Measurements from ENCODE around the gene METAP1D.

DNA sequence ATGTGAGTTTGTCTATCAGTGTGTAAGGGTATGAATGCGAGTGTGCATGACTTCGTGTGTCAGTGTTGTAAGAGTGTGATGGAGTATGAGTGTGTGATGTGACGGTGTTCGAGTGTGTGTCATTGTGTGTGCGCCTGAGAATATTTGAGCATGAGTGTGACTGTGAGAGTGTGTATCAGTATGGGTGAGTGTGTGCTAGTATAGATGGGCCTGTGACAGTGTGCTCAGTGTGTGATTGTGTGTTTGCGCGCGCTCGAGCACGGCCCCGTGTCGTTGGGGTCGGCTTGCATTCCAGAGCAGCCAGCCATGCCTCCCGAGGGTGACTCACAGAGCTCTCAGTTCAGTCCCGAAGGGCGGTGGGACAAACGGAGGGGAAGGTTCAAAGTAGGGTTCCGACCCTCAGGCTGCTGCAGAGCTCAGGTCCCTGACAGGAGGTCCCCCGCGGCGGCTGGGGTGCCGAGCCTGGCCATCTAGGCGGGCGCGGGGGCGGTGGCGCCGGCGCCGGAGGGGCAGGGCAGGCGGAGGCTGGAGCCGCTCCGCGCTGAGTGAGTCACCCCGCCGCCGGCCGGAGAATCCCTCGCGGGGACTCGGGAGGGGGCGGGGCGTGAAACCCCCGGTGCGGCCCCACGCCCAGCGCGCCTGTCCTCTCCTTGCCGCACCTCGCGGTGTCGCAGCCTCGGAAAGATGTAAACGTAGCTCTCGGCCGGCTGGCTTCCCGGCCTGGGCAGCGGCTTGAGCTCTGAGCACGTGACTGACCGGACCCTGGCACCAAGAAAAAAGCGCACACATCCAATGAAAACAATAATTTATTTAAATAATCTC lies 99.1 kb downstream of the METAP1D start:
- TF ChIP-seq, protein P1, sequence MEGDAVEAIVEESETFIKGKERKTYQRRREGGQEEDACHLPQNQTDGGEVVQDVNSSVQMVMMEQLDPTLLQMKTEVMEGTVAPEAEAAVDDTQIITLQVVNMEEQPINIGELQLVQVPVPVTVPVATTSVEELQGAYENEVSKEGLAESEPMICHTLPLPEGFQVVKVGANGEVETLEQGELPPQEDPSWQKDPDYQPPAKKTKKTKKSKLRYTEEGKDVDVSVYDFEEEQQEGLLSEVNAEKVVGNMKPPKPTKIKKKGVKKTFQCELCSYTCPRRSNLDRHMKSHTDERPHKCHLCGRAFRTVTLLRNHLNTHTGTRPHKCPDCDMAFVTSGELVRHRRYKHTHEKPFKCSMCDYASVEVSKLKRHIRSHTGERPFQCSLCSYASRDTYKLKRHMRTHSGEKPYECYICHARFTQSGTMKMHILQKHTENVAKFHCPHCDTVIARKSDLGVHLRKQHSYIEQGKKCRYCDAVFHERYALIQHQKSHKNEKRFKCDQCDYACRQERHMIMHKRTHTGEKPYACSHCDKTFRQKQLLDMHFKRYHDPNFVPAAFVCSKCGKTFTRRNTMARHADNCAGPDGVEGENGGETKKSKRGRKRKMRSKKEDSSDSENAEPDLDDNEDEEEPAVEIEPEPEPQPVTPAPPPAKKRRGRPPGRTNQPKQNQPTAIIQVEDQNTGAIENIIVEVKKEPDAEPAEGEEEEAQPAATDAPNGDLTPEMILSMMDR (conservative IDR thresholded peaks at IDR 0.05) = no peak; the same call in 1 of the 2 replicates
- TF ChIP-seq EZH2 (IDR thresholded peaks at IDR 0.05; ENCODE audit: low read depth) = no peak

All from PC-9 (cell line).